Measurements from ENCODE around the gene RALGDS. TPM values are rescaled to one million over a fixed set of nuclear protein-coding genes. Genes with fewer than 3 reads are reported as not detected.

The RALGDS gene
- total RNA-seq, 1 donor from 2014 or later, result 19.0 TPM

DNA sequence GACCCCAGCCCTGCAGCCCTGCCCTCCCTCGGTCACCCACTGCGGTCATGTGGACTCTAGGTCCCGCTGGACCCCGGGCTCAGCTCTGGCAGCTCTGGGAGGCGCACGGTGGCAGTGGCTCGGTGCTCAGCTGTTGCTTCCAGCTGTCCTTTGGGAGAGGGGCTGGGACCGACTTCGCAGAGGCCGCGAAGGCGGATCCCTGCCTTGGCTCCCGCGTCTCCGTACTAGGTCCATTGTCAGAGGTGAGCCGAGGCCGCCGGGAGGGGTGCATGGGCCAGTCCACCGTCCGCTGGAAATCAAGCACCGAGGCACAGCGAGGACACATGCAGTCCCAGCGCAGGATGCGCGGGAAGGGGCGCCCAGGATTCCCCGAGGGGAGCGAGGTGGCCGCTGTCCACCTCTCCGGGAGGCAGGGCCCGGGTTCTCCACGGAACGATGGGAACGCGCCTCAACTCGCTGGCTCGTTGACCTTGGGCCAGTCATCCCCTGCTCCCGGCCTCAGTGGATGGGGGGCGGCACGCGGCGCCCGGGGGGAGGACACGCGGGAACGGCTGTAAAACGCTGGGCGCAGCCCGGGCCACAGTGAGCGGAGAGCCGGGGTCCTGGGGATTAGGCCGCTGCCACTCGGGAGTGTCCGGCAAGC, 41.9 kb upstream of the RALGDS start:
- peaks cover 12% of the 10 kb centered on the region for H3K4me1 Mint-ChIP-seq (ENCODE audit: low read depth)
- TF ChIP-seq CTCF (IDR thresholded peaks at IDR 0.05), result no peak
- H3K36me3 Mint-ChIP-seq (ENCODE audit: low read depth), result peaks cover 3% of the 10 kb centered on the region
- peak; percentile 89 for DNase-seq (ENCODE audit: low spot score)
- H3K27me3 Mint-ChIP-seq (ENCODE audit: low read depth), result no peaks in the 10 kb centered on the region
- no peaks in the 10 kb centered on the region for H3K9me3 Mint-ChIP-seq (ENCODE audit: low read depth)
- peak overlapping the region; percentile 54 for H3K4me3 Mint-ChIP-seq (ENCODE audit: unreplicated experiment)
- H3K27ac Mint-ChIP-seq (ENCODE audit: unreplicated experiment), result no peak overlapping the region

DNA sequence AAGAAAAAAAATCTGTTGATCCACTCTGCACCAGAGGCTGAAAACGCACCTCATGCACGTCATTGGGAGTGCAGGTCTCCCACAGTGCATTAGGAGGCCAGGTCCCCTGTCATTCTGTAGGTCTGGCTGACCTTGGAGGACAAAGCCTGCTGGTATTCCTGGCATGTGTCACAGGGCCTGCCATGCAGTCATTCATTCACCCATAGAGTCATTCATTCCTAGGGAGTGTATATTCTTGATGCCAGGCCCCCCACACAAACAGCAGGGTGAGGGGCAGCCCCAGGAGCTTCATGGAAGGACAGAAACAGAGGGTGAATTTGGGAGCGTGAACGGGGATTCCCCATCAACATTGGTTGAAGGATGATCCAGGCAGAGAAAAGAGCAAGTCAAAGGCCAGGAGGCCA, 40.5 kb upstream of the RALGDS start:
- H3K36me3 Mint-ChIP-seq (ENCODE audit: low read depth), result peaks cover 3% of the 10 kb centered on the region
- H3K27ac Mint-ChIP-seq (ENCODE audit: unreplicated experiment), result no peak overlapping the region
- H3K9me3 Mint-ChIP-seq (ENCODE audit: low read depth), result no peaks in the 10 kb centered on the region
- H3K4me3 Mint-ChIP-seq (ENCODE audit: unreplicated experiment), result no peak overlapping the region
- peaks cover 12% of the 10 kb centered on the region for H3K4me1 Mint-ChIP-seq (ENCODE audit: low read depth)
- TF ChIP-seq CTCF (IDR thresholded peaks at IDR 0.05), result no peak
- no peaks in the 10 kb centered on the region for H3K27me3 Mint-ChIP-seq (ENCODE audit: low read depth)
- DNase-seq (ENCODE audit: low spot score), result peak; percentile 28

GRCh38 chr9:133160742-133161546, 39.9 kb upstream of the RALGDS start:
- Mint-ChIP-seq H3K27me3 (ENCODE audit: low read depth) (no peaks in the 10 kb centered on the region), H3K36me3 (ENCODE audit: low read depth) (peaks cover 3% of the 10 kb centered on the region), H3K4me3 (ENCODE audit: unreplicated experiment) (no peak overlapping the region), H3K27ac (ENCODE audit: unreplicated experiment) (no peak overlapping the region), H3K4me1 (ENCODE audit: low read depth) (peaks cover 12% of the 10 kb centered on the region), H3K9me3 (ENCODE audit: low read depth) (no peaks in the 10 kb centered on the region)
- peak; percentile 34 for DNase-seq (ENCODE audit: low spot score)
- peak; percentile 79 for TF ChIP-seq CTCF (IDR thresholded peaks at IDR 0.05)

DNA sequence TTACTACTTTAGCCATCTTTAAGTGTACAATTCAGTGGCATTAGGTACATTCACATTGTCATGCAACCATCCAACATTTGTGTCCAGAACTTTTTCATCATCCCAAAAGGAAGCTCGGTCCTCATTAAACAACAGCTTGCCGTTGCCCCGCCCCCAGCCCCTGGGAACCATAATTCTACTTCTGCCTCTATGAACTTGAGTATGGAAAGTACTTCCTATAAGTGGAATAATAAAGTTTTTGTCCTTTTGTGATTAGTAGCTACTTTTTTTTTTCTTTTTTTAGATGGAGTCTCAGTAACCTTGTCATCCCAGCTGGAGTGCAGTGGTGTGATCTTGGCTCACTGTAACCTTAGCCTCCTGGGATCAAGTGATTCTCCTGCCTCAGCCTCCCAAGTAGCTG, 37.7 kb upstream of the RALGDS start:
- Mint-ChIP-seq H3K4me1 (ENCODE audit: low read depth) (peaks cover 8% of the 10 kb centered on the region), H3K9me3 (ENCODE audit: low read depth) (no peaks in the 10 kb centered on the region), H3K27ac (ENCODE audit: unreplicated experiment) (no peak overlapping the region), H3K27me3 (ENCODE audit: low read depth) (no peaks in the 10 kb centered on the region), H3K36me3 (ENCODE audit: low read depth) (peaks cover 3% of the 10 kb centered on the region), H3K4me3 (ENCODE audit: unreplicated experiment) (no peak overlapping the region)
- TF ChIP-seq CTCF (IDR thresholded peaks at IDR 0.05), result no peak
- DNase-seq (ENCODE audit: low spot score), result peak; percentile 18

- peak; percentile 79 for DNase-seq (ENCODE audit: low spot score)
- H3K4me3 Mint-ChIP-seq (ENCODE audit: unreplicated experiment), result no peak overlapping the region
- no peaks in the 10 kb centered on the region for H3K27me3 Mint-ChIP-seq (ENCODE audit: low read depth)
- H3K4me1 Mint-ChIP-seq (ENCODE audit: low read depth), result no peaks in the 10 kb centered on the region
- TF ChIP-seq CTCF (IDR thresholded peaks at IDR 0.05), result no peak
- no peak overlapping the region for H3K27ac Mint-ChIP-seq (ENCODE audit: unreplicated experiment)
- H3K9me3 Mint-ChIP-seq (ENCODE audit: low read depth), result no peaks in the 10 kb centered on the region
- H3K36me3 Mint-ChIP-seq (ENCODE audit: low read depth), result peaks cover 3% of the 10 kb centered on the region
Observed at GRCh38 chr9:133155156-133155555, 34.1 kb upstream of the RALGDS start.

Measured in chondrocyte (in vitro differentiated cells).